Measurements from ENCODE around the gene SPOCK1. TPM values are rescaled to one million over a fixed set of nuclear protein-coding genes. Genes with fewer than 3 reads are reported as not detected.

The SPOCK1 gene
- total RNA-seq, 1 experiment from 2014 or later: 10.9 TPM

DNA sequence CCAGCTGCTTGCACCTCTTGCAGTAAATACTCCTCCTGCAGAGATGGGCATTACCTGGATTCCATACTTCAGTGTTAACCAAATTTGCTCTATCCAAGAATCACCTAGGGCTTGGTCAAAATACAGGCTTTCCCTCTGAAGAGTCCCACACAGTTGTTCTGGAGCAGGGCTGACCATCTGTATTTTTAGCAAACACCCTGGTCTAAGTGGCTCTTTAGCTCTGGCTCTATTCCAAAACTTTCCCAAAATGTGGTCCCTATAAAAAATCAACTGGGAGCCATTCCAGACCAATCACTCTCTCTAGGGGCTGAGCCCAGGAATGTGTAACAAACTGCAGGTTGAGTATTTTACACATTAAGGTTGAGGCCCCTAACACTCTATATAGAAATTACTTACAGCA, 153.7 kb downstream of the SPOCK1 start:
- Histone ChIP-seq H3K79me1 (ENCODE audit: insufficient read depth, low read depth, low read length, poor library complexity, severe bottlenecking) (no peaks in the 10 kb centered on the region), H2AK5ac (ENCODE audit: insufficient read length, low read length) (no peak overlapping the region), H3K79me2 (ENCODE audit: insufficient read depth, low read length) (no peaks in the 10 kb centered on the region), H2BK20ac (ENCODE audit: low read depth, low read length, poor library complexity, severe bottlenecking) (no peak overlapping the region), H2BK120ac (ENCODE audit: low read depth, low read length, poor library complexity, severe bottlenecking) (no peak overlapping the region), H4K20me1 (ENCODE audit: control insufficient read depth, insufficient read depth, insufficient read length) (no peaks in the 10 kb centered on the region), H3K56ac (ENCODE audit: insufficient read length, low read depth, low read length) (no peak overlapping the region), H3K9me3 (ENCODE audit: control insufficient read depth, low read depth, low read length) (no peaks in the 10 kb centered on the region), H3K23me2 (ENCODE audit: insufficient read length, low read depth, low read length, poor library complexity, severe bottlenecking) (no peaks in the 10 kb centered on the region), H3K14ac (ENCODE audit: insufficient read depth, low read length) (no peak overlapping the region), H2BK12ac (ENCODE audit: insufficient read length, low read depth, low read length) (no peak overlapping the region), H3K9ac (ENCODE audit: extremely low read depth, insufficient read length, low read length) (no peak overlapping the region), H3K27me3 (ENCODE audit: insufficient read depth, low read length) (no peaks in the 10 kb centered on the region), H2BK15ac (ENCODE audit: low read depth, low read length) (no peak overlapping the region), H4K91ac (ENCODE audit: insufficient read length, low read depth, low read length) (no peak overlapping the region), H3K4me1 (ENCODE audit: insufficient read depth, low read length) (peaks cover 6% of the 10 kb centered on the region), H4K5ac (ENCODE audit: insufficient read length, low read depth, low read length) (no peak overlapping the region), H2AFZ (ENCODE audit: low read length) (no peak overlapping the region), H3K4ac (ENCODE audit: low read depth, low read length) (no peak overlapping the region), H3T11ph (ENCODE audit: low read length) (no peak overlapping the region), H3K18ac (ENCODE audit: insufficient read length, low read depth, low read length) (no peak overlapping the region), H4K8ac (replicated peaks; ENCODE audit: insufficient read length, low read depth, low read length) (no peak overlapping the region), H3K4me2 (ENCODE audit: insufficient read depth, insufficient read length, low read length) (no peak overlapping the region), H2BK5ac (ENCODE audit: insufficient read length, low read length) (no peak overlapping the region), H3K27ac (ENCODE audit: insufficient read length, low read depth, low read length) (no peak overlapping the region), H3K23ac (ENCODE audit: insufficient read length, low read depth, low read length) (no peak overlapping the region)
- peaks cover 1% of the 10 kb centered on the region; the same call in 1 of the 2 replicates for H3K27me3 Mint-ChIP-seq (ENCODE audit: low read depth)
- H3K4me3 Mint-ChIP-seq: no peak overlapping the region
- H3K9me3 Mint-ChIP-seq: no peaks in the 10 kb centered on the region
- TF ChIP-seq, protein P1, sequence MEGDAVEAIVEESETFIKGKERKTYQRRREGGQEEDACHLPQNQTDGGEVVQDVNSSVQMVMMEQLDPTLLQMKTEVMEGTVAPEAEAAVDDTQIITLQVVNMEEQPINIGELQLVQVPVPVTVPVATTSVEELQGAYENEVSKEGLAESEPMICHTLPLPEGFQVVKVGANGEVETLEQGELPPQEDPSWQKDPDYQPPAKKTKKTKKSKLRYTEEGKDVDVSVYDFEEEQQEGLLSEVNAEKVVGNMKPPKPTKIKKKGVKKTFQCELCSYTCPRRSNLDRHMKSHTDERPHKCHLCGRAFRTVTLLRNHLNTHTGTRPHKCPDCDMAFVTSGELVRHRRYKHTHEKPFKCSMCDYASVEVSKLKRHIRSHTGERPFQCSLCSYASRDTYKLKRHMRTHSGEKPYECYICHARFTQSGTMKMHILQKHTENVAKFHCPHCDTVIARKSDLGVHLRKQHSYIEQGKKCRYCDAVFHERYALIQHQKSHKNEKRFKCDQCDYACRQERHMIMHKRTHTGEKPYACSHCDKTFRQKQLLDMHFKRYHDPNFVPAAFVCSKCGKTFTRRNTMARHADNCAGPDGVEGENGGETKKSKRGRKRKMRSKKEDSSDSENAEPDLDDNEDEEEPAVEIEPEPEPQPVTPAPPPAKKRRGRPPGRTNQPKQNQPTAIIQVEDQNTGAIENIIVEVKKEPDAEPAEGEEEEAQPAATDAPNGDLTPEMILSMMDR (conservative IDR thresholded peaks at IDR 0.05): no peak
- peak overlapping the region in 1 of 3 experiments; percentile 38; a peak in 3 of 7 replicates for H3K27ac Mint-ChIP-seq
- DNase-seq: no peak
- no peaks in the 10 kb centered on the region for H3K36me3 Mint-ChIP-seq (ENCODE audit: insufficient read depth in 1 of 3, low read depth in 3 of 3)
- peaks cover 28 to 31% of the 10 kb centered on the region in 2 experiments for H3K4me1 Mint-ChIP-seq

All from H9 (cell line).